ENCODE measurements around the gene SLC12A7. TPM values are rescaled to one million over a fixed set of nuclear protein-coding genes. Genes with fewer than 3 reads are reported as not detected.

SLC12A7 gene
- total RNA-seq, 1 experiment from 2014 or later = 30.8 TPM

DNA sequence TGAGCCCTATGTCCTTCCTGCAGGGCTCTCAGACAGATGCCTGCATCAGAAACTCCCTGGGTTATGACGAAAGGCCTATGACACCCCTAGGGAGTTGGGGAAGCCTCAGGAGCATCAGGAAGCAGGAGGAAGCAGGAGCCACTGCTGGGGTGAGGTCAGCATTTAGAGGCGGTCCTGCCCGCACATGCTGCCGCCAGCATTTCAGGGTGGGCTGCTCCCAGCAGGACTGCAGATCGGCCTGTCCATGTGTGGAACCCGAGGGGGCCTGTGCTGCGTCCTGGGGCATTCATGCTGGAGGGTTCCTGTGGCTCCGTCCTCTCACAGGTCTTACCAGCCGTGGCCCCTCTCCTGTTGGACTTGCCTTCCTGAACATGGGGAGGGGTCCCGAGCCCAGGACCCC, 96.4 kb downstream of the SLC12A7 start:
- Histone ChIP-seq H4K91ac (ENCODE audit: insufficient read length, low read depth, low read length) (no peak overlapping the region), H2AK5ac (ENCODE audit: insufficient read length, low read length) (no peak overlapping the region), H3K9ac (ENCODE audit: extremely low read depth, insufficient read length, low read length) (no peak overlapping the region), H2AFZ (ENCODE audit: low read length) (no peak overlapping the region), H3K4me2 (ENCODE audit: insufficient read depth, insufficient read length, low read length) (no peak overlapping the region), H2BK12ac (ENCODE audit: insufficient read length, low read depth, low read length) (no peak overlapping the region), H3K9me3 (ENCODE audit: control insufficient read depth, low read depth, low read length) (no peaks in the 10 kb centered on the region), H3K23me2 (ENCODE audit: insufficient read length, low read depth, low read length, poor library complexity, severe bottlenecking) (no peaks in the 10 kb centered on the region), H2BK120ac (ENCODE audit: low read depth, low read length, poor library complexity, severe bottlenecking) (no peak overlapping the region), H3K14ac (ENCODE audit: insufficient read depth, low read length) (no peak overlapping the region), H3K4me1 (ENCODE audit: insufficient read depth, low read length) (no peaks in the 10 kb centered on the region), H3K18ac (ENCODE audit: insufficient read length, low read depth, low read length) (no peak overlapping the region), H3K79me2 (ENCODE audit: insufficient read depth, low read length) (no peaks in the 10 kb centered on the region), H3K56ac (ENCODE audit: insufficient read length, low read depth, low read length) (no peak overlapping the region), H2BK20ac (ENCODE audit: low read depth, low read length, poor library complexity, severe bottlenecking) (no peak overlapping the region), H3T11ph (ENCODE audit: low read length) (no peak overlapping the region), H4K20me1 (ENCODE audit: control insufficient read depth, insufficient read depth, insufficient read length) (no peaks in the 10 kb centered on the region), H3K27me3 (ENCODE audit: insufficient read depth, low read length) (no peaks in the 10 kb centered on the region), H4K5ac (ENCODE audit: insufficient read length, low read depth, low read length) (no peak overlapping the region), H2BK5ac (ENCODE audit: insufficient read length, low read length) (no peak overlapping the region), H3K79me1 (ENCODE audit: insufficient read depth, low read depth, low read length, poor library complexity, severe bottlenecking) (no peaks in the 10 kb centered on the region), H2BK15ac (ENCODE audit: low read depth, low read length) (no peak overlapping the region), H3K27ac (ENCODE audit: insufficient read length, low read depth, low read length) (no peak overlapping the region), H3K4ac (ENCODE audit: low read depth, low read length) (no peak overlapping the region), H3K23ac (ENCODE audit: insufficient read length, low read depth, low read length) (no peak overlapping the region), H4K8ac (replicated peaks; ENCODE audit: insufficient read length, low read depth, low read length) (no peak overlapping the region)
- H3K4me3 Mint-ChIP-seq = no peak overlapping the region
- H3K36me3 Mint-ChIP-seq (ENCODE audit: insufficient read depth in 1 of 3, low read depth in 3 of 3) = no peaks in the 10 kb centered on the region
- DNase-seq = no peak
- H3K27me3 Mint-ChIP-seq (ENCODE audit: low read depth) = peaks cover 9% of the 10 kb centered on the region
- peaks cover 17 to 18% of the 10 kb centered on the region in 2 experiments for H3K4me1 Mint-ChIP-seq
- no peaks in the 10 kb centered on the region; a peak in 1 of 5 replicates for H3K9me3 Mint-ChIP-seq
- H3K27ac Mint-ChIP-seq = no peak overlapping the region
- no peak for TF ChIP-seq CTCF (conservative IDR thresholded peaks at IDR 0.05)
- whole genome bisulfite sequencing (ENCODE audit: extremely low coverage, insufficient read length, low lambda C conversion rate) = no CpG with 5 or more reads among the region's 10 CpGs

Measured in H9 (cell line).